Measurements from ENCODE around the gene HNRNPCL4.
"Not testable (repeated sequence)": the region's sequence is repeated elsewhere in the genome, so short reads cannot be mapped to it uniquely, and the experiment has no call there.

The HNRNPCL4 gene

DNA sequence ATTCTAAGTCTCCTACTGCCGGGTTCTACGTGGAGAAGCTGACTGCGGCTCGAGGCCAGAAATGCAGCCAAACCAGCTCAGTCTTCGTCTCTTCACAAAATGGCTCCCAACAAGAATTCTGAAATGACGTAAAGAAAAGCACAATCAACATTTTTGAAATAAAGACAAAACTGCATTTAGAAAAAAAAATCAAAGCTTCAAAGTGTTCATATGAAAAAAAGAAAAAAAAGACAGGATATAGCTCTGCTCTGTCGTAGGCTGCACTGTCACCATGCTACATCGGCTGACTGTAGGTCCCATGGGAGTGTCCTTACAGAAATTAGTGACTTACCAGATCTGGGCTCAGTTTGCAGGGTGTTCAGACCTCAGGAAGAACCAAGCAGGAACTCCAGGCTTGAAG lies at the start of gene HNRNPCL4:
Gene HNRNPCL4, minus strand, starts transcription at position 101 of the 400 bp plus-strand sequence. CDS start 164 bp downstream, outside the sequence.
- DNase-seq (ENCODE audit: low spot score); in situ Hi-C loops (cut with MboI; ENCODE audit: low pct_unique_long_range_greater_than_20kb, low sequenced_read_pairs, unreplicated experiment): not testable (repeated sequence)

DNA sequence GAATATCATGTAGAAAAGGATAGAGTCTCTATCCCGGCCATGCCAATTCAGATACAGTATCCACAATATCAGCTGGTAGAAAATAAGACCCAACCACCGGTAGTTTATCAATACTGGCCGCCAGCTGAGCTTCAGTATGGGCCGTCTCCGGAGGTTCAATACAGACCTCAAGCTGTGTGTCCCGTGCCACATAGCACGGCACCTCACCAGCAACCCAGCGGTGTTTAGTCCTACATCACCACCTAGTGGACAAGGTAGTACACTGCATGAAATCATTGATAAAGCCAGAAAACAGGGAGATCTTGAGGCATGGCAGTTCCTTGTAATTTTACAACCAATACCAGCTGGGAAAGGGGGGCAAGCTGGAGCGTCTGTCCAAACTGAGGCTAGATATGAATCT lies 43.3 kb upstream of the HNRNPCL4 start:
- DNase-seq (ENCODE audit: low spot score); in situ Hi-C loops (cut with MboI; ENCODE audit: low pct_unique_long_range_greater_than_20kb, low sequenced_read_pairs, unreplicated experiment): not testable (repeated sequence)

DNA sequence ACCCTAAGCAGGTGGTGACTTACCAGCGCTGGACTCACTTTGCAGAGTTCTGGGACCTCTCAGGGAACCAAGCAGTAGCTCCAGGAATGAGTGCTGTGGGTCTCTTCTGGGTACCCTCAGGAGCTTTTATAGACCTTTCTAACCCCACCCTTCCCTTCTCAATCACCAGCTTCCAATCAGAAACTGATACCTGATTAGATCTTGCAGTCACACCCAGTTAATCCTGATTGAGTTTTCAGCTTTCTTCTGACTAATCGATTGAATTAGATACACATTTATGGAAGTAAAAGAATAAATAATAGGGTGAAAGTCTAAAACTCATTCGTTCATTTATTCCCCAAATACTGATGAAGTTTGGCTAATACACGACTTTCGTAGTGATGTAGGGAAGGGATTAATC lies 35.9 kb upstream of the HNRNPCL4 start, which contains the start of gene PRAMEF13:
Gene PRAMEF13, minus strand, starts transcription at position 101 of the 400 bp plus-strand sequence. CDS start 1,820 bp downstream, outside the sequence.
- in situ Hi-C loops (cut with MboI; ENCODE audit: low pct_unique_long_range_greater_than_20kb, low sequenced_read_pairs, unreplicated experiment) = not testable (repeated sequence)

DNA sequence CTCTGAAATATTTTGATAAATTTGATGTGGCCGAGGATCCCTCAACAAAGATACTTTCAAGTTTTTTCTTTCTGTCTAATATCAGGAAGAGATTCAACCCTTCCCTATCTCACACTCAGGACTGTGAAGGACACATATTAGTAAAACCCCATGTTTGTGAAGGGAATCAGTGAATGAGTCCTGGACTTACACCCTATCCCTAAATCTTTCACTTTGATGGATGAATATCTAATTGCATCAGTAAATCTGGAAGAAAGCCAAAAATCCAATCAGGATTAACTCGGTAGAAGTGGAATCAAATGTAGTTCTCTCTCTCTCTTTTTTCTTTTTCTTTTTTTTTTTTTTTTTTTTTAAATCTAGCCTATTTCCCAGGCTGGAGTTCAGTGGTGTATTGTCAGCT lies 6.1 kb upstream of the HNRNPCL4 start, which contains the start of gene PRAMEF9:
Gene PRAMEF9, plus strand, starts transcription at position 301 of the 400 bp plus-strand sequence. CDS start 3,433 bp downstream, outside the sequence.
- in situ Hi-C loops (cut with MboI; ENCODE audit: low pct_unique_long_range_greater_than_20kb, low sequenced_read_pairs, unreplicated experiment); DNase-seq (ENCODE audit: low spot score): not testable (repeated sequence)

More for the DNA sequence above, 35.9 kb upstream of the HNRNPCL4 start, which contains the start of gene PRAMEF13:
- not testable (repeated sequence) for DNase-seq (ENCODE audit: low spot score)

DNA sequence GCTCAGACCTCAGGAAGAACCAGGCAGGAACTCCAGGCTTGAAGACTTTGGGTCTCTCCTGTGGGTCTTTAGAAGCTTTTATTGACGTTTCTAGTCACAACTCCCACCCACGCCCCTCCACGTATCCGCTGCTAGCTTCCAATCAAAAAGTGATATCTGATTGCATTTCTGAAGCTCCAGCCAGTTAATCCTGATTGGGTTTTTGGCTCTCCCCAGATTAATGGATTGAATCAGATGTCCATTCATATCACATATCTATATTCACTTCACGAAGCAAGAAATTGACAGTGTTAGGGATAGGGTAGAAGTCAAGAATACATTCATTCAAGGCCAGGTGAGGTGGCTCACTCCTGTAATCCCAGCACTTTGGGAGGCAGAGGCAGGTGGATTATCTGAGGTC lies 9.5 kb downstream of the HNRNPCL4 start, which contains the start of gene PRAMEF26:
Gene PRAMEF26, minus strand, starts transcription at position 101 of the 400 bp plus-strand sequence. CDS start 2,914 bp downstream, outside the sequence.
- DNase-seq (ENCODE audit: low spot score); in situ Hi-C loops (cut with MboI; ENCODE audit: low pct_unique_long_range_greater_than_20kb, low sequenced_read_pairs, unreplicated experiment): not testable (repeated sequence)

DNA sequence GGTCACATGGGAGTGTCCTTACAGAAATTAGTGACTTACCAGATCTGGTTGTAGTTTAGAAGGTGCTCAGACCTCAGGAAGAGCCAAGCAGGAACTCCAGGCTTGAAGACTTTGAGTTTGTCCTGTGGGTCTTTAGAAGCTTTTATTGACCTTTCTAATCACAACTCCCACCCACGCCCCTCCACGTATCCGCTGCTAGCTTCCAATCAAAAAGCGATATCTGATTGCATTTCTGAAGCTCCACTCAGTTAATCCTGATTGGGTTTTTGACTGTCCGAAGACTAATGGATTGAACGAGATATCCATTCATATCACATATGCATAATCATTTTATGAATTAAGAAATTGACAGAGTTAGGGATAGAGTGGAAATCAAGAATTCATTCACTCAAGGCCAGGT lies 48.7 kb downstream of the HNRNPCL4 start, which contains the start of gene HNRNPCL2:
Gene HNRNPCL2, minus strand, starts transcription at position 101 of the 400 bp plus-strand sequence. CDS start 454 bp downstream, outside the sequence.
- in situ Hi-C loops (cut with MboI; ENCODE audit: low pct_unique_long_range_greater_than_20kb, low sequenced_read_pairs, unreplicated experiment) = not testable (repeated sequence)

More for the DNA sequence above, 48.7 kb downstream of the HNRNPCL4 start, which contains the start of gene HNRNPCL2:
- not testable (repeated sequence) for DNase-seq (ENCODE audit: low spot score)
